HG03103 (cell line): Measurements from ENCODE around the gene INO80B.
A peak's percentile ranks its signal among the peaks of the same experiment; 100 is the strongest.
"Not testable (repeated sequence)": the region's sequence is repeated elsewhere in the genome, so short reads cannot be mapped to it uniquely, and the experiment has no call there.

ENCODE experiments used
- ATAC-seq: cut with Tn5 transposase; IDR thresholded peaks from one replicate; pipeline ENCODE4 v1.9.1; 2021; ENCODE audit warnings: low read depth; ENCODE audit not compliant: unreplicated experiment

INO80B gene

GRCh38 chr2:74454654-74455511 lies at the start of gene INO80B:
TSS of gene INO80B (plus strand) at chr2:74455087. CDS start at chr2:74455117, 30 bp downstream.
- ATAC-seq = peak; percentile 37

DNA sequence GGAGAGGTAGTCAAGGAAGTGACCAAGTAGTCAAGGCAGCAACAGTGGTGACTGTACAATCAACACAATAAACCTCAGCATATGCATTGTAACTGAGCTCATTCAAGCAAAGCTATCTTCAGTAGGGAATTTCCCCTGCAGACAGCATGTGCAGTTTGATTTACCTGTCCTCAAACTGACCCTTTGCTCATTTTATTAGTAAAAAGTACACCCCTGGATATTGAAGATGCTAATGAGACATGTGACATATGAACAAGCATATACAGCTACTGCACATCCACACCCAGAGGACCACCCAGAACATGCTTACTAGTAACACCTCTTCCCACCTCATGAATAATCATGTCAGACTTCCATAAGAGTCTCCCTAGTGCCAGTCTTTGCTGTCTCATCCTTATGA lies 48.9 kb upstream of the INO80B start:
- no peak for ATAC-seq

DNA sequence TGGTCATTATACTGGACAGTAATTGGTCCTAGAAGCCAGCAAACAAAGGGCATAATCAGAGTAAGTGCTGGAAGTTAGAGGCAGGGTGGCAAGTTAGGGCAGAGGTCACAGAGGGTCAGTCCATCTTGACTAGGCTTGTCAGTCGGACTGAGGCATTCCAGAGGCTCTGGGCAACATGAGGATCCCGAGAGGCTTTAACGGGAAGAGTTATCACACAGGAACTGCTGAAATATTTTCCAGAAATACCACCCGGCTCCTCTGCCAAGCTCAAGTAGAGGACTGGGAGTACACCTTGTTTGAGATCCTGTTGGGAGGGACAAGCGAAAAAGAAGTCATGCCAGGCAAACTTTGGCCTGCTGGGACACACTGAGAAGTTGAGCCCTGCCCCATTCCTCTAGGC lies 47.2 kb upstream of the INO80B start:
- no peak for ATAC-seq

- no peak for ATAC-seq
Observed at GRCh38 chr2:74413001-74413698, 41.7 kb upstream of the INO80B start.

- ATAC-seq = no peak
Observed at GRCh38 chr2:74414441-74414840, 40.4 kb upstream of the INO80B start.

DNA sequence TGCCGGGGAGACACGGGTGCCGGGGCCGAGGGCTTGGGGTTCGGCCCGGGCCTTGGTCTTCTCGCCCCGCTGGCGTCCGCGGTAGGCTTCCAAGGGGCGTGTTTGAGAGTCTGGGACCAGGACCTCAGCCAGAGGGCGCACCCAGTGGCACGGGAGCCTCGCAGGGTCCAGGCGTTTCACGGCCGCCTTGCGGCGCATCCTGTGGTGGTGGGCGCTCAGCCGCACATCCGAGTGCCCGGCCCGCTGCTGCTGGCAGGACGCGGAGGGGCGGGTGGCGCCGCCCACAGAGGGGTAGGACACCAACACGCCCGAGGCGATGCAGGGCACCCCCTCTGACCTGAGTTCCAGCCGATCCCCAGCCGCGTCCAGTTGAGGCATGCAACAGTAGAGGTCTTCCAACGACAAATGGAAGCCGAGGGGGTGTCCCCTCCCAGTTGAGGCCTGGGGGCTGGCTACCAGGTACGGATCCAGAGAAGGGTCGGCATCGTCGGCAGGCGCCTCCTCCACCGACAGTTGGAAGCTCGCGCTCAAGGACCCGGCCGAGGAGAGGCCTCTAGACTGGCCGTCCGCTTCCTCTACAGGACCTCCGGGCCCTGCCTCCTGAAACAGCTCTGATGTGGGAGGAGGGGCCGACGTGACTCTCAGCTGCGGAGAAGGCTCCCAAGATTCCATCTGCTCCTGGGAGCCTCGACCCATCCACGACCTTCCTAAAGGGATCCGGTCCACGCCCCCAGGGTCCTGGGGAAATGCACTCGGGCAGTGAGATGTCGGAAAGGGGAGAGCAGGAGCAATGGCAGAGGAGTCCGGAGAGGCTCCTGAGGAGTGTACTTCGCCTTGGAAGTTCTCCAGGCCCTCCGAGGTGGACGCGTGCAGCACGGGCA lies 39.8 kb upstream of the INO80B start:
- ATAC-seq = no peak

DNA sequence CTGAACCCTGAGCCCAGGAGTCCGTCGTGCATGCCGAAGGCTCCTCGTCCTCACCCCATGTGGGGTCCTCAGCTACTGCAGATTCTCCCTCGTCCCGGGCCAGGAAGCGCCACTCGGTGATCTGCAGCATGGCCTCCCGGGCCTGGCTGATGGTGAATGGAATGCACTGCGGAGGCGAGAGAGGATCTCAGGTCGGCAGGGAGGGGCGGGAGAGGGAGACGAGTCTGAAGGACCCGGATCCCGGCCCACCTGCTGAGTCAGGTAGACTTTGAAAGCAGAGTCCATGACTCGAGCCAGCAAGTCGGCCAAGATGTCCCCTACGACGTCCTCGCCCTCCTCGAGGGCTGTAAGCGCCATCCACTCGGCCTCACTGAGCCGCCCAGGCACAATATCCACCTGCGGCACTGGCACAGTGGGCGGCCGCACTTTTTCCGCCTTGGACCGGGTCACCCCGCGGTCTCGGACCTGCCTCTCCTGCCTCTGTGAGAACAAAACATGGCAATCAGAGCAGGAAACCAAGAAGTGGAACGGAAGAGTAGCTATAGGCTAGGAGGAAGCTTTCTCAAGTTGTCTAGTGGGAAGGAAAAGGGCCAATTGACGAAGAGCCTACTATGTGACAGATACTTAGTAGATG lies 39.0 kb upstream of the INO80B start:
- ATAC-seq = no peak

DNA sequence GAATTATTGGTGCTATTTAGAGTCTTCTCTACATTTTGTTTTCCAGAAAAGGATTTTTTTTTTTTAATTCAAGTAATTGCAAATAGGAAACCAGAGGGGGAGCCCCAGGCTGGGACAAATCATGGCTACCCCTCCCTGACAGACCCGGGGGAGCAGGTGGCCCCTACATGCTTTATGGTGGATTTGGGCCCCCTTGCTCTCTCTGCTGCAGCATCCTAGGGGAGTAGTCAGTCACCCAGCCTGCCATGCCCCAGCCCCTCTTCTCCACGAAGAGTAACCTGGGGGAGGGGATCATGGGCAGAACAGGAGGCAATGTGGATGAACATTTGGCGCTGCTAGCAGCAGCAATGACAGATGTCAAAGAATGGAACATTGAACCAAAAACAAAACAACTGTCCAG lies 38.1 kb upstream of the INO80B start:
- ATAC-seq = no peak

- no peak for ATAC-seq
Observed at GRCh38 chr2:74417197-74417596, 37.7 kb upstream of the INO80B start.

DNA sequence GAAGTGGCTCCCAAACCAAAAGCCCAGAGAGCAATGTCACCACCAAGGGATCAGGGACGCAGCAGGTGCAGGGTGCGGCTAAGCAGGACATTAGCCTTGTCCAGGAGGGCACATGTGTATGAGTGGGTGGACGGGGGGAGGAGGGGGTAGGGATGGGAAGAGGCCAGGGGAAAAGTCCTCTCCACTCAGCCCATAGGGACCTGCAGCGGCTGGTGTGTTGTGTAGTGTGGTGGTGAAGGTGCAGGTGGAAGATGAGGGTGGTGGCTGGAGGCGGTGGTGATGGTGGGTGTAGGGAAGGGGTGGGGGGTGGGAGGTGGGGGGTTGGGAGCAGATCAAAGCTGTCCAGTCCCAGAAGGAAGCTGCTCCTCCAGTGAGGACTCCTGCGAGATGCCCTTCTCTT lies 37.1 kb upstream of the INO80B start:
- ATAC-seq = no peak

GRCh38 chr2:74418312-74418711 lies 36.6 kb upstream of the INO80B start:
- ATAC-seq = no peak

- ATAC-seq = no peak
Observed at GRCh38 chr2:74419345-74419744, 35.5 kb upstream of the INO80B start.

DNA sequence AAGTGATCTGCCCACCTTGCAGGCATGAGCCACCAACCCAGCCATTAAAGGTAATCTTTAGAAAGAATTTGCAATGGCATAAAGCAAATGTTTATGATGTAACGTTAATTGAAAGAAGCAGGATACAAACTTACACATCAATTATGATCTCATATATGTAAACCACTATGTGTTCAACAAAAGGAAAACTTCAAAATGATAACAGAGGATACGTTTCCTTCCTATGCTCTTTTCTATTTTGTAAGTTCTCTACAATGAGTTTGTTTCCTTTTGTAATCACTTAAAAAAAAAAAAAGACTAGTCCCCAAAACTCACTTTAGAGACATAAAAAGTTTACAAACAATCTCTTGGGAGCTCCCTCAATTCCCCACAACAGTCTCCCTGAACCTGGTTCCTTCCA lies 34.9 kb upstream of the INO80B start:
- ATAC-seq = no peak

- ATAC-seq = not testable (repeated sequence)
Observed at GRCh38 chr2:74420443-74421103, 34.3 kb upstream of the INO80B start.

- ATAC-seq = peak; percentile 78
Observed at GRCh38 chr2:74421221-74421870, 33.5 kb upstream of the INO80B start, which contains the start of the genes C2orf81 and WDR54. TSS of gene C2orf81 (minus strand) at chr2:74421619. CDS start at chr2:74421560, 59 bp downstream. TSS of gene WDR54 (plus strand) at chr2:74421730. CDS start at chr2:74422154, 424 bp downstream.

- no peak for ATAC-seq
Observed at GRCh38 chr2:74423231-74424095, 31.4 kb upstream of the INO80B start.

GRCh38 chr2:74424139-74424992 lies 30.5 kb upstream of the INO80B start:
- ATAC-seq = no peak
